ENCODE data around the gene RMRP.

DNA sequence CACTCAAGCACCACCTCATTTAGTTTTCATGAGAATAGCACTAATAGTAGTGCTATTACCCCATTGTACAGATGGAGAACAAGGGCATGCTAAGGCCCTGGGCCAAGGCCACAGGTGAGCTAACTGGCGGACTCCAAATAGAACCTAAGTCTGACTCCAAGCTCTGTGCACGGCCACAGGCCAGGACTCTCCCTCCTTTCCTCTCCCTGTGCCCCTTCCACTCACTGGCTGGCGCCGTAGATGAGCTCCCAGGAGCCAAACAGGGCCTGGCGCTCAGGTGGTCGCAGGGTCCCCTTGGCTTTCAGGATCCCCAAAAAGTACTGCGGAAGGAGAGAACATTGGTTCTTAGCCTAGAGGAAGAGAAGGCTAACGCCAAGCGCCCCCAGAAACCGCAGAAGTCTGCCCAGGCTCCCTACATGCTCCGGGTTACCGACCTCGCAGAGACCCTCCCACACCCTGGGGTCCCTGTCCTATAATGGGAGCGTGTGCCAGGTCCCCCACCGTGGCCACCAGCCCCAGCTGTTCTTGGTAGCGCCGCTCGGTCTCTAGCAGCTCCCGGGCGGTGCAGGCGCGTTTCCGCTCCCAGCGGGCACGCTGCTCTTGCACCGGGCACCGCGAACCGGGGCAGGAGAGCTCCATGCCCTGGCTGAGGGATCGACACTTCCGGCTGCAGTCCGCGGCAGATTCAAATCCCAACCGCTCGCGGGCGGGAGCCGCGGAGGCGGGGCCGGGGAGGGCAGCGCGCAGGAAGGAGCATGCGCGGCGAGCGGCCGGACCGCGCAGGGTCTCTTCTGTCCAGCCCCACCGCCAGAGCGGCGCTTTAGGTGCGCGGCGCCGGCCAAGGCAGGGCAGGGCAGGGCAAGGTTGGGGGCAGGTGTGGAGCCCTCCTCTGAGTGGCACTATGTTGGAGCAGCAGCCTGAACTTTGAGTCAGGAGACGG is 7.0 kb upstream of the RMRP start, which contains the start of gene ARHGEF39:
- peak; percentile 28 for TF ChIP-seq POLR2A (IDR thresholded peaks at IDR 0.05; ENCODE audit: extremely low read depth, insufficient read length)
- TF ChIP-seq CTCF (IDR thresholded peaks at IDR 0.05; ENCODE audit: low read depth, low read length) = peak; percentile 19
- TF ChIP-seq, protein P1, sequence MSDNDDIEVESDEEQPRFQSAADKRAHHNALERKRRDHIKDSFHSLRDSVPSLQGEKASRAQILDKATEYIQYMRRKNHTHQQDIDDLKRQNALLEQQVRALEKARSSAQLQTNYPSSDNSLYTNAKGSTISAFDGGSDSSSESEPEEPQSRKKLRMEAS (IDR thresholded peaks at IDR 0.05; ENCODE audit: low read depth, low read length) = peak; percentile 64; the same call in 1 of the 2 replicates
